Testis (tissue), 3 donors: Measurements from ENCODE around the gene FLT4. TPM values are rescaled to one million over a fixed set of nuclear protein-coding genes. Genes with fewer than 3 reads are reported as not detected.
"Not testable (repeated sequence)": the region's sequence is repeated elsewhere in the genome, so short reads cannot be mapped to it uniquely, and the experiment has no call there.

Source experiments
- DNase-seq: peaks from one replicate; pipeline ENCODE4 v3.0.0-alpha.2; 2019
- H3K27ac ChIP-seq, 2 donors: fragments of 200-600 bp; sonication (generic); one replicate each; pipeline ENCODE4 v1.5.1; 2019
- H3K27me3 ChIP-seq: fragments of 200-600 bp; sonication (generic); one replicate; pipeline ENCODE4 v1.5.1; 2019
- H3K36me3 ChIP-seq: fragments of 200-600 bp; sonication (generic); one replicate; pipeline ENCODE4 v1.5.1; 2017; ENCODE audit warnings: low read depth; ENCODE audit errors: missing control alignments
- H3K4me1 ChIP-seq: fragments of 200-600 bp; sonication (generic); one replicate; pipeline ENCODE4 v1.5.1; 2019
- H3K4me3 ChIP-seq, 2 donors: fragments of 200-600 bp; sonication (generic); one replicate each; pipeline ENCODE4 v1.5.1; 2017 to 2019
- H3K9me3 ChIP-seq: fragments of 200-600 bp; sonication (generic); one replicate; pipeline ENCODE4 v1.5.1; 2017
- CTCF ChIP-seq, 3 experiments: fragments of 450-650 bp in 2 of 3; fragments of 200-600 bp in 1 of 3; sonication (generic) in 1 of 3; IDR thresholded peaks; one replicate each; pipeline ENCODE4 v1.5.1; 2016 to 2019; ENCODE audit warnings: antibody characterized with exemption in 3 of 3, mild to moderate bottlenecking in 2 of 3, moderate library complexity in 1 of 3
- POLR2A ChIP-seq: fragments of 450-650 bp; IDR thresholded peaks from one replicate; pipeline ENCODE4 v1.6.1; 2017; ENCODE audit warnings: antibody characterized with exemption, mild to moderate bottlenecking, moderate library complexity
- WGBS, 2 donors: methylation state at CpG; one replicate each; pipeline ENCODE4 v1.1.5; 2018; 5-methylcytosine and 5-hydroxymethylcytosine counted together
- intact Hi-C: fragments of 100-400 bp; cut with DNase I; formaldehyde crosslinking; loops from one replicate; pipeline ENCODE4 v1.15.1; 2023; ENCODE audit warnings: low total_unique reads
- polyA plus RNA-seq: library from polyadenylated mRNA; stranded (reverse); fragments of 350-450 nt; fragmentation: Illumina TruSeq; extraction: RNeasy Lipid Tissue Mini Kit (QIAGEN cat#74804); gene quantifications from one replicate; pipeline ENCODE4 v1.2.3, GENCODE V29; 2014; ENCODE audit warnings: low read depth, low replicate concordance; ENCODE audit not compliant: insufficient read depth
- total RNA-seq, 2 donors: library from RNA; depleted of rRNA; stranded (reverse); fragments of >200 nt; gene quantifications; one replicate each; pipeline ENCODE4 v1.2.3, GENCODE V29; 2016

FLT4 gene
- total and polyA plus RNA-seq, 3 donors from 2014 or later: 11.9 to 24.2 (median 23.5) TPM

DNA sequence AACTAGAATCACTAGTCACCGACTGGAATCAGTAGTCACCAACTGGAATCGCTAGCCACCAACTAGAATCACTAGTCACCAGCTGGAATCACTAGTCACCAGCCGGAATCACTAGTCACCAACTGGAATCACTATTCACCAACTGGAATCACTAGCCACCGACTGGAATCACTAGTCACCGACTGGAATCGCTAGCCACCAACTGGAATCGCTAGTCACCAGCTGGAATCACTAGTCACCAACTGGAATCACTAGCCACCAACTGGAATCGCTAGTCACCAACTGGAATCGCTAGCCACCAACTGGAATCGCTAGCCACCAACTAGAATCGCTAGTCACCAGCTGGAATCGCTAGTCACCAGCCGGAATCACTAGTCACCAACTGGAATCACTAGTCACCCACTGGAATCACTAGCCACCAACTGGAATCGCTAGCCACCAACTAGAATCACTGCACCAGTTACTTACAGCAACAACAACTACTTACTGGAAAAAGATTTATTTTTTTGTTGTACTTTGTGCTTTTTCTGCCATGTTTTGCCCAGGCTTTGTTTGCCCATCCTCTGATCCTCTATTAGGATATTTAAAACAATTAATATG is 25.7 kb upstream of the FLT4 start:
- H3K9me3 ChIP-seq: no peaks in the 10 kb centered on the region
- H3K36me3 ChIP-seq: no peaks in the 10 kb centered on the region
- intact Hi-C loops: no loop called here

DNA sequence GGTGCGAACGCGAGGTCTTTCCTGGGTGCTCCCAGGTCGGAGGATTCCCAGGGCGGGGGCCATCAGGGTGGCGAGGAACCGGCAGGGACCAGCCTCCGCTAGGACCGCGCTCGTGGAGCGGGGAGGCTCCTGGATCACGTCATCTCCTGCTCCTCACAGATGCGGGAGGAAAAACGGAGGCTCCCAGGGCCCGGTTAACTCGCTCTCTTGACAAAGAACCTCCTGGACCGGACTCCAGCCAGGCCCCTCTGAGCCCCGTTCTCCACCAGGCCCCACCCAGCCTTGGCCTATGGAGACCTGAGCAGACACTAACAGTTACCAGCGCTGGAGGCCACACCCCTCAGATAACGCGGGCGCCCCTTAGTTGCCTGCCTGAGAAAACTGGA is 24.7 kb upstream of the FLT4 start:
- 3 to 7% methylated on average over 3 to 21 of the region's 23 CpGs for WGBS, 2 donors
- H3K9me3 ChIP-seq, H3K27me3 ChIP-seq, H3K4me1 ChIP-seq, intact Hi-C loops, H3K27ac ChIP-seq, H3K36me3 ChIP-seq, DNase-seq: not testable (repeated sequence)
- H3K4me3 ChIP-seq: peak overlapping the region in 1 of 2 donors; percentile 31

More for the DNA sequence above, 25.7 kb upstream of the FLT4 start:
- H3K4me1 ChIP-seq: no peaks in the 10 kb centered on the region
- no peak for DNase-seq
- H3K27ac ChIP-seq: no peak overlapping the region
- TF ChIP-seq POLR2A (no peak), CTCF (IDR thresholded peaks at IDR 0.05) (no peak)
- H3K27me3 ChIP-seq: no peaks in the 10 kb centered on the region
- no peak overlapping the region for H3K4me3 ChIP-seq
- WGBS, 2 donors: 79 to 84% methylated on average over 14 of the region's 14 CpGs

- H3K9me3 ChIP-seq: no peaks in the 10 kb centered on the region
- no peaks in the 10 kb centered on the region for H3K27me3 ChIP-seq
- no peak overlapping the region for H3K27ac ChIP-seq
- H3K4me3 ChIP-seq: peak overlapping the region in 1 of 2 donors; percentile 31
- H3K36me3 ChIP-seq: no peaks in the 10 kb centered on the region
- WGBS, 2 donors: 6 to 26% methylated on average over 13 to 59 of the region's 64 CpGs
- intact Hi-C loops: no loop called here
- peak; percentile 54 for DNase-seq
- H3K4me1 ChIP-seq: no peaks in the 10 kb centered on the region
- TF ChIP-seq POLR2A (no peak), CTCF (IDR thresholded peaks at IDR 0.05) (no peak)
These were observed 24.1 kb upstream of the FLT4 start for GRCh38 chr5:180673371-180674089.

- H3K27me3 ChIP-seq, DNase-seq, intact Hi-C loops, H3K4me3 ChIP-seq, H3K36me3 ChIP-seq, H3K9me3 ChIP-seq, H3K4me1 ChIP-seq, H3K27ac ChIP-seq: not testable (repeated sequence)
- 72 to 85% methylated on average over 8 to 10 of the region's 13 CpGs for WGBS, 2 donors
These were observed 22.6 kb upstream of the FLT4 start for GRCh38 chr5:180671958-180672524.

DNA sequence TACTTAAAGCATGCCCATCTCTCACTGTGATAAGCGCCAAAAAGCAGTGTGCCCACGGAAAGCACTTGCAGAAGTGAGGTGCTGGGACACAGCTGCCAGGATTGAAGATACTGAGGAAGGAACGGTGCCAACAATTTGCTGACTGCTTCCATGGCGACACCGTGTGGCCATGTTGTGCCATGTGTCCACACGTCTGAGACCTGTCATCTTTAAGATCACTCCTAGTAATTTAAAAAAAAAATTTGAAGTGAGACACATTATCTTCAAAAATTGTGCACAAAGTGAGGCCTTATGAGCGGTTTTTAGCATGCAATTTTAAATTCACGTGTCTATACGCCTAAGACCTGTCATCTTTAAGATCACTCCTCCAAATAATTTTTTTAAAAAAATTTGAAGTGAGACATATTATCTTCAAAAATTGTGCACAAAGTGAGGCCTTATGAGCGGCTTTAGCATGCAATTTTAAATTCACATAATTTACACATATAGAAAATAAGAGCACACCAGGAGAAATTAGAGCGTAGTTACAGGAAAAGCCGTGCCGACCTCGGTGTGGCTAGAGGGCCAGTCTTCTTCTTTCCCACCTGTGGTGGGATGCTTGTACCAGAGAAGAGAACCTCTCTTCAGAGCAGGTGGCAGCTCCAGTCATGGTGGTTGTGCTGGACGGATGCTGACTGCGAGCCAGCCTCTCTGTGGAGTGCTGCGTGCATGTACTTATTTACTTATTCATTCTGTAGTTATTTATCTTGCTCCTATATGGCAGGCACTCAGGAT is 21.4 kb upstream of the FLT4 start:
- intact Hi-C loops: no loop called here
- DNase-seq: peak; percentile 76

More for the DNA sequence above, 21.4 kb upstream of the FLT4 start:
- no peaks in the 10 kb centered on the region for H3K27me3 ChIP-seq
- no peaks in the 10 kb centered on the region for H3K36me3 ChIP-seq
- no peak overlapping the region for H3K4me3 ChIP-seq
- H3K4me1 ChIP-seq: no peaks in the 10 kb centered on the region
- H3K27ac ChIP-seq: no peak overlapping the region
- TF ChIP-seq POLR2A: no peak
- TF ChIP-seq CTCF (IDR thresholded peaks at IDR 0.05): peak in 2 of 3 experiments; percentile 56 to 60
- no peaks in the 10 kb centered on the region for H3K9me3 ChIP-seq
- WGBS, 2 donors: 50 to 69% methylated on average over 17 of the region's 17 CpGs
